Memory B cell (primary cell): ENCODE measurements around the gene GRIK4.

Experiments used
- ATAC-seq: fragments of 150-1000 bp; cut with Tn5 transposase; 2 replicates; pipeline ENCODE4 v1.10.0; 2021; ENCODE audit warnings: low read depth, mild to moderate bottlenecking, moderate library complexity
- DNase-seq, 2 donors: peaks; one replicate each; pipeline ENCODE4 v3.0.0; 2022; ENCODE audit warnings: low spot score in 2 of 2
- H3K27ac Mint-ChIP-seq: one replicate; pipeline ENCODE4 v1.8.0; 2022; ENCODE audit warnings: mild to moderate bottlenecking, moderate library complexity, mixed read lengths
- H3K27me3 Mint-ChIP-seq: one replicate; pipeline ENCODE4 v1.8.0; 2022; ENCODE audit warnings: mixed read lengths
- H3K36me3 Mint-ChIP-seq: one replicate; pipeline ENCODE4 v1.8.0; 2022; ENCODE audit warnings: mild to moderate bottlenecking, mixed read lengths
- H3K4me1 Mint-ChIP-seq: one replicate; pipeline ENCODE4 v1.8.0; 2022; ENCODE audit warnings: mixed read lengths
- H3K4me3 Mint-ChIP-seq: one replicate; pipeline ENCODE4 v1.8.0; 2022; ENCODE audit warnings: mild to moderate bottlenecking, moderate library complexity, mixed read lengths
- H3K9me3 Mint-ChIP-seq: one replicate; pipeline ENCODE4 v1.8.0; 2022; ENCODE audit warnings: mixed read lengths

GRIK4 gene

DNA sequence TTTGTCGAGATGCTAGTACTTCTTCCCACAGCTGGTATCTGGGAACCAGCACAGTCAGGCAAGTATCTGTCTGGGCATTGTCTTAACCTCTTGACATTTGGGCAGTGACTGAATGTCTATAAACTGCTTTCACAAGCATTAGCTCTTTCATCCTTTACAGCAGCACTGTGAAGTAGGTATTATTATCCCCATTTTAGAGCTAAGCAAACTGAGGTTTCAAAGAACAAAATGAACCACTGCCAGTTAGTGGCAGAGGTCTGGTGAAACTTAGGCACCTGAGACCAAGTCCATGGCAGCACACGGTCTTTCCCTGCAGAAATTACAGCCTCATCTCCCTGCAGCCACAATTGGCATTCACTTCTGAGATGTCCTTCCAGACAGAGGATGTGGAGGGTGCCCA, 401.4 kb downstream of the GRIK4 start:
- H3K4me1 Mint-ChIP-seq, result no peaks in the 10 kb centered on the region
- peaks cover 18% of the 10 kb centered on the region for H3K27me3 Mint-ChIP-seq
- DNase-seq, result no peak
- no peak for ATAC-seq
- no peak overlapping the region for H3K4me3 Mint-ChIP-seq
- H3K36me3 Mint-ChIP-seq, result peaks cover 2% of the 10 kb centered on the region
- H3K27ac Mint-ChIP-seq, result no peak overlapping the region
- no peaks in the 10 kb centered on the region for H3K9me3 Mint-ChIP-seq

DNA sequence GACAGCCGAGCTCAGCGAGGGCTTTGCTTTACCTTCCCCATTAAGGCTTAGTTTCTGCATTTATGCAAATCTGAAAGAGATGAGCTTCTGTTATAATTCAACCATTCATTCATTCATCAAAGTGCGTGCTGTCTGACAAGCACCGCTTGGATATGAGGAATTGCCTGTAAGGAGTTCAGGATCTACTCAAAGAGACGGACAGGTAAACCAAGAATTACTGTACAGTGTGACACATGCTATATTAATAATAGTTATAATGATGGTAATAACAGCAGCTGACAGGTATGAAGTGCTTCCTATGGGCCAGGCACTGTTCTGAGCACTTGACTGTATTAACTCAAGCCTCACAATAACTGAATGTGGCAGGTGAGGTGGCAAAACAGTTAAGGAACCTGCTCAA, 402.5 kb downstream of the GRIK4 start:
- DNase-seq (no peak), ATAC-seq (no peak)
- peaks cover 18% of the 10 kb centered on the region for H3K27me3 Mint-ChIP-seq
- no peaks in the 10 kb centered on the region for H3K4me1 Mint-ChIP-seq
- H3K27ac Mint-ChIP-seq, result no peak overlapping the region
- H3K4me3 Mint-ChIP-seq, result no peak overlapping the region
- H3K36me3 Mint-ChIP-seq, result peaks cover 2% of the 10 kb centered on the region
- no peaks in the 10 kb centered on the region for H3K9me3 Mint-ChIP-seq

- no peak for DNase-seq
- Mint-ChIP-seq H3K27me3 (peaks cover 18% of the 10 kb centered on the region), H3K36me3 (peaks cover 2% of the 10 kb centered on the region), H3K4me1 (no peaks in the 10 kb centered on the region), H3K4me3 (no peak overlapping the region), H3K9me3 (no peaks in the 10 kb centered on the region), H3K27ac (no peak overlapping the region)
- ATAC-seq, result no peak
Measured at GRCh38 chr11:120914601-120915000, 403.1 kb downstream of the GRIK4 start.

DNA sequence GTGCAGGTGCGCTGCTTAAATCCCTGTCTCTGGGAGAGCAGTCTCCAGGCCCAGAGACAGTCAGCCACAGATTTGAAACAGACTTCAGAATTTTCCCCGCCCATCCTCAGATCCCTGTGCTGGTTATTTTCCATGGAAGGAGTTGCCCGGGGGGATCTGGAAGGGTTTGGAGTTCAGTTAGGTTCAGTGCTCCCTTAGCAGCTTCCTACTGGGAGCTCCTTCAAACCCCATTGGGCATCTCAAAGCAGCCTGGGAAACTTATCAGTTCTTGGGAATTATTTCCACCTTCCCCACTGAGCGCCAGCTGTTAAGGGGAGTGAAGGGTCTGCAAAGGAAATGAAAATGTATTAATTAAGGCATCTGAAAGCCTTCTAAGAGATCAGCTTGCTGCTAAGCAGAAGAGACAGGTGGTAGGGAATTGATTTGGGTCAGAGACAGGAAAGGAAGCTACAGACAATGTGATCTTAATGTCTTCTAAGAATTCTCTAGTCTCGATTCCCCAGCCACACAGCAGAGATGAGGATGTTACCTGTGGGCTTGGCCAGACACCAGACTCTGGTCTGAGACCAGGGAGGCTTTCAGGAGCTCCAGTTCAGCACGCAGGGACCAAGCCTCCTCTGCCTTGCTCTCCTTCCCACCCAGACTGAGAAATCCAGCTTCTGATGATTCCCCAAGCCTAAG, 406.2 kb downstream of the GRIK4 start:
- H3K27ac Mint-ChIP-seq, result no peak overlapping the region
- no peaks in the 10 kb centered on the region for H3K36me3 Mint-ChIP-seq
- H3K27me3 Mint-ChIP-seq, result peaks cover 8% of the 10 kb centered on the region
- no peaks in the 10 kb centered on the region for H3K4me1 Mint-ChIP-seq
- ATAC-seq (no peak), DNase-seq (no peak)
- H3K4me3 Mint-ChIP-seq, result no peak overlapping the region
- H3K9me3 Mint-ChIP-seq, result no peaks in the 10 kb centered on the region

GRCh38 chr11:120918257-120918656, 406.7 kb downstream of the GRIK4 start:
- no peak overlapping the region for H3K4me3 Mint-ChIP-seq
- H3K36me3 Mint-ChIP-seq, result no peaks in the 10 kb centered on the region
- H3K27ac Mint-ChIP-seq, result no peak overlapping the region
- DNase-seq (no peak), ATAC-seq (no peak)
- H3K4me1 Mint-ChIP-seq, result peaks cover 2% of the 10 kb centered on the region
- H3K9me3 Mint-ChIP-seq, result no peaks in the 10 kb centered on the region
- peaks cover 8% of the 10 kb centered on the region for H3K27me3 Mint-ChIP-seq

DNA sequence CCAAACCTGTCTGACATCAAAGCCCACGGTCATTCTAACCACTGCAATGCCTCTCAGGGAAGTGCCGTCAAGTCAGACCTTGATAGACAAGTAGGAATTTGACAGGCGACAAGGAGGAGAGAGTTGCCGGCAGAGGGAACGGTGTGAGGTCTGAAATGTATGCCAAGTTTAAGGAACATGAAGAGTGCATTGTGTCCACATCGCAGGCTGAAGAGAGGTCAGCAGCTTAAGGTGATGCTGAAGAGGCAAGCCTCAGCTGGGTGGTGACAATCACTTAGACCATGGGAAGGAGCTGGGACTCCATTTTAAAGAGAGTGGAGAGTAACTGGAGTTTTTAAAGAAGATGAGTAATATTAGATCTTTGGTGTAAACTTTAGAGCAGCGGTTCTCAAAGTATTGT, 407.5 kb downstream of the GRIK4 start:
- Mint-ChIP-seq H3K4me3 (no peak overlapping the region), H3K27ac (no peak overlapping the region), H3K27me3 (peaks cover 8% of the 10 kb centered on the region)

DNA sequence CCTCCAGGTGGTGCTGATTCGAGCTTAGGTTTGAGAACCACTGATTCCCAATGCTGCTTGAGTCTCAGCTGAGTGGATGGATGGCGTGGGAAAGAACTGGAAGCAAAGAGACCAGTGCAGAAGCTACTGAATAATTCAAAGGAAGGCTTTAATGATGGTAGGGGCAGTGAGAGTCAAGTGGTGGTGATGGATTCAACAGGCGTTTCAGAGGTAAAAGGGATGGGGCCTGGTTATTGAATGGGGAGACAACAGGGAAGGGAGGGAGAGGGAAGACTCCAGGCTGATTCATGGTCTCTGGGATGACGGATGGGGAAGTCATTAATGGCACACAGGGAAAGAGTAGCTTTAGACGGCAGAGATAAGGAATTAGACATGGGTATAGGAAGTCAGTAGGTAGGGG, 408.0 kb downstream of the GRIK4 start:
- Mint-ChIP-seq H3K4me1 (peaks cover 4% of the 10 kb centered on the region), H3K9me3 (no peaks in the 10 kb centered on the region), H3K36me3 (no peaks in the 10 kb centered on the region), H3K27me3 (peaks cover 3% of the 10 kb centered on the region), H3K4me3 (no peak overlapping the region), H3K27ac (no peak overlapping the region)
- ATAC-seq, result no peak
- DNase-seq, result no peak

More for the DNA sequence above, 407.5 kb downstream of the GRIK4 start:
- no peaks in the 10 kb centered on the region for H3K36me3 Mint-ChIP-seq
- peaks cover 2% of the 10 kb centered on the region for H3K4me1 Mint-ChIP-seq
- DNase-seq (no peak), ATAC-seq (no peak)
- no peaks in the 10 kb centered on the region for H3K9me3 Mint-ChIP-seq

DNA sequence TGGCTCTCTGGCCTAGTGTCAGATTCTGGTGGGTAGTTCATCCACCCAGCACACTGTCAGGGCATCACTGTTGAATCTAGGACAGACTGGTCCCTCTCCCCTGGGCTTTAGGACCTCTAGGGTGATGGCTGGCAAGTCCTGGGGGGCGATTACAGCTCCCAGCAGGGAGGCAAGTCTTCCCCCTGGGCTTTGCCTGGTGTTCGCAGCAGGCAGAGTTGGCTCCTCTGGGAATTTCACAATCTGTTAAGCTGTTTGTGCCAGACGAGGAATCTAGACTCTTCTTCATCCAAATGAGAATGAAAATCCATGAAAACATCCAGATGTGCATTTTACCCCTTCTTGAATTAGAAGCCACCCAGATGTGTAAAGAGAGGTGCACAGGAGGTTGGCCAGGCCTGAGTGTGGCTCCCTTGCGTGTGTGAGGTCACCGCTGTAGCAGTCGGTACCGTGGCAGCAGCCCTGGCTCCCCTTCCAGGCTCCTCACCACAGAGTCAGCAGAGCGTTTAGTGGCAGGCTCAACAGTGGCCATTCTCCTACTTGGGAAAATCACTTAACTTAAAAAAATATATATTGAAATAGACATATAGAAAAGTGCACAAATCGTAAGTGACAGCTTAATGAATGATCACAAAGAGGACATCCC, 412.4 kb downstream of the GRIK4 start:
- no peaks in the 10 kb centered on the region for H3K27me3 Mint-ChIP-seq
- no peaks in the 10 kb centered on the region for H3K36me3 Mint-ChIP-seq
- peaks cover 16% of the 10 kb centered on the region for H3K4me1 Mint-ChIP-seq
- ATAC-seq (no peak), DNase-seq (no peak)
- H3K4me3 Mint-ChIP-seq, result no peak overlapping the region
- H3K27ac Mint-ChIP-seq, result no peak overlapping the region
- no peaks in the 10 kb centered on the region for H3K9me3 Mint-ChIP-seq

DNA sequence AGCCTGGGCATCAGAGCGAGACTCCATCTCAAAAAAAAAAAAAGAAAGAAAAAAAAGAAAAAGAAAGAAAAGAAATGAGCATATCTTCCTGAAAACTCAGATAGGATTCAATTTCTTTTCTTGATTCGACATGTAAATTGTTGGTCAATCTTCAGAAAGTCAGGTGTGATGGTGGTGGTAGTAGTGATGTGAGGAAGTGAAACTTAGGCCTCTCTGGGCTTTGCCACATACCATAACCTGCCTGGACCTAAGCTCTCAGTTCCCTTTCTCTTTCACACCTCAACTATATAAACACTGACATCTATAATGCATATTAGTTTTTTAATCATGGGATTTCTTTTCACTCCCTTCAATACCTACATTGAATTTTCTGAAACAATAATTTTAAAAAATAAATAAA, 414.4 kb downstream of the GRIK4 start:
- H3K27ac Mint-ChIP-seq, result no peak overlapping the region
- no peak overlapping the region for H3K4me3 Mint-ChIP-seq
- ATAC-seq, result peak; percentile 100
- H3K9me3 Mint-ChIP-seq, result no peaks in the 10 kb centered on the region
- H3K4me1 Mint-ChIP-seq, result peaks cover 18% of the 10 kb centered on the region
- H3K27me3 Mint-ChIP-seq, result peaks cover 1% of the 10 kb centered on the region
- H3K36me3 Mint-ChIP-seq, result no peaks in the 10 kb centered on the region
- DNase-seq, result peak in 1 of 2 donors; percentile 49

DNA sequence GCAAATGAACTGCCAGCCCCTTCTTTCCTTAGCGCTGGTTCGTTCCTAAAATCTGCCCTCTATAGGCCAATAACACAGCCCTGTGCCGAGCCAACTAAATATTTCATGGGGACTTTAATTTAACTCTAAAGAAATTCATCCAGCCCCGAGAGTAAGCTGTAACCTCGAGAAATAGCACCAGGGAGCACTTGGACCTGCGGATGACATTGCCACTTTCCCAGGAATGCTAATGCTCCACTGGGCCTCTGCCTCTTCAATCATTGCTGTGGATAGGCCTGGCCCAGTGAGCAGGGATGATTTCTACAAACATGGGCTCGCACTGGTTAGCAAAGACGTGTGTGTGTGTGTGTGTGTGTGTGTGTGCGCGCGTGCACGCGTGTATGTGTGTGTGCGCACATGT, 417.1 kb downstream of the GRIK4 start:
- ATAC-seq, result no peak
- no peak for DNase-seq
- H3K27me3 Mint-ChIP-seq, result peaks cover 6% of the 10 kb centered on the region
- no peaks in the 10 kb centered on the region for H3K9me3 Mint-ChIP-seq
- no peaks in the 10 kb centered on the region for H3K36me3 Mint-ChIP-seq
- H3K4me3 Mint-ChIP-seq, result no peak overlapping the region
- H3K27ac Mint-ChIP-seq, result no peak overlapping the region
- H3K4me1 Mint-ChIP-seq, result peaks cover 16% of the 10 kb centered on the region

DNA sequence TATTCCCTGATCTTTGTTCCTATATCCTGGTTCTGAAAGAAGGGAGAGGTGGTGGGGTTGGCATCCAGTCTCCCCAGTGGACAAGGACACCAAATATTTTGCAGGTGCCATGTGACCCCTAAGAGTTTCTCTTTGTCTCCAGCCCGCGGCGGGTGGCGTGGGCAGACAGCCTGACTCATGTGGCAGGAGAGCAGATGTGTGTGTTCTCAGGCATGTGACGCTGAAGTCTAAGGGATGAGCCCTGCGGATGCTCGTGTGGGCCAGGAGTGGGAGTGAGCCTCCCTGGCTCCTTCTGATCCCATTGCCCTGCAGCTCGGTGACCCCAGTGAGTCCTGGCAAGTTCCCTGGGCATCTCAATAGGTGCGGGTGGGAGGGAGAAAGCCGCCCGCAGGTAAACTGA, 417.5 kb downstream of the GRIK4 start:
- Mint-ChIP-seq H3K9me3 (no peaks in the 10 kb centered on the region), H3K4me3 (no peak overlapping the region), H3K27ac (no peak overlapping the region), H3K36me3 (no peaks in the 10 kb centered on the region), H3K4me1 (peaks cover 16% of the 10 kb centered on the region), H3K27me3 (peaks cover 6% of the 10 kb centered on the region)
- DNase-seq, result no peak
- ATAC-seq, result no peak

GRCh38 chr11:120929664-120930154, 418.2 kb downstream of the GRIK4 start:
- H3K27me3 Mint-ChIP-seq, result peaks cover 6% of the 10 kb centered on the region
- H3K36me3 Mint-ChIP-seq, result no peaks in the 10 kb centered on the region
- H3K9me3 Mint-ChIP-seq, result no peaks in the 10 kb centered on the region
- DNase-seq (no peak), ATAC-seq (peak; percentile 32)
- peaks cover 14% of the 10 kb centered on the region for H3K4me1 Mint-ChIP-seq
- no peak overlapping the region for H3K27ac Mint-ChIP-seq
- no peak overlapping the region for H3K4me3 Mint-ChIP-seq

DNA sequence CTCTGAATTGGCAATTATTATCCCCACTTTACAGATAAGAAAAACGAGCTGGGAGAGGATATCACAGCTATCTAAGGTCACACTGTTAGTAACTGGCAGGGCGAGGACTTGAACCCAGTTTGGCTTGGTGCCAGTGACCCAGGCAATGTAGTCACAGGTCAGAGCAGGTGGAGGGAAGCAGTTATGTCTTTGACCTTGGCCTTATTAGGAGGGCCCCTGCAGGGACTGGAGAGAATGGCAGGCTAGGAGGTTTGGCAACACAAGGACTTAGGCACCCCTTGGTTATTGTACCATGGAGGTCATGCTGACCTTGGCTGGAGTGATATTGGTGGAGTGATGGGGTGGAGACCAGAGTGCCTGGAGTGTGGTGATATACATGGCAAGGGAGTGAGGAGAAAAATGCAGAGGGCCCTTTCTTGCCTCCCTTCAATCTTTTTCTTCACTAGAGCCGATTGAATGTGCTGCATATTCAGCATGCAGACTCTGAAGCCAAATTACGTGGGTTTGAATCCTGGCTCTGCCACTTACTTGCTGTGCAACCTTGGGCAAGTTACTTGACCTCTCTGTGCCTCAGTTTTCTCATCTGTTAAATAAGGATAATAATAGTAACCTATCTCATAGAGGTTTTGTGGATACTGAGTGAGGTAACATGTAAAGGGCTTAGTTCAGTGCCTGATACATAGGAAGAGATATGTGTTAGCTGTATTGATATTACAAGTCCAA, 419.7 kb downstream of the GRIK4 start:
- ATAC-seq (no peak), DNase-seq (no peak)
- peaks cover 11% of the 10 kb centered on the region for H3K27me3 Mint-ChIP-seq
- H3K9me3 Mint-ChIP-seq, result no peaks in the 10 kb centered on the region
- peaks cover 9% of the 10 kb centered on the region for H3K4me1 Mint-ChIP-seq
- H3K27ac Mint-ChIP-seq, result no peak overlapping the region
- H3K4me3 Mint-ChIP-seq, result no peak overlapping the region
- no peaks in the 10 kb centered on the region for H3K36me3 Mint-ChIP-seq

GRCh38 chr11:120932305-120932915, 420.9 kb downstream of the GRIK4 start:
- DNase-seq (no peak), ATAC-seq (no peak)
- no peaks in the 10 kb centered on the region for H3K9me3 Mint-ChIP-seq
- no peak overlapping the region for H3K4me3 Mint-ChIP-seq
- peaks cover 2% of the 10 kb centered on the region for H3K4me1 Mint-ChIP-seq
- peak overlapping the region; percentile 40 for H3K27ac Mint-ChIP-seq
- H3K27me3 Mint-ChIP-seq, result peaks cover 15% of the 10 kb centered on the region
- no peaks in the 10 kb centered on the region for H3K36me3 Mint-ChIP-seq
